ENCODE results near the gene SH3D19.
"Not testable (repeated sequence)": the region's sequence is repeated elsewhere in the genome, so short reads cannot be mapped to it uniquely, and the experiment has no call there.

The SH3D19 gene

GRCh38 chr4:151246742-151247141 is 78.7 kb downstream of the SH3D19 start:
- Mint-ChIP-seq H3K27ac (no peak overlapping the region), H3K4me3 (no peak overlapping the region), H3K27me3 (ENCODE audit: low read depth) (peaks cover 2% of the 10 kb centered on the region), H3K9me3 (no peaks in the 10 kb centered on the region), H3K4me1 (ENCODE audit: low read depth) (no peaks in the 10 kb centered on the region), H3K36me3 (ENCODE audit: low read depth) (no peaks in the 10 kb centered on the region)
- no peak for DNase-seq (ENCODE audit: low spot score)

GRCh38 chr4:151242305-151242704 is 83.1 kb downstream of the SH3D19 start:
- H3K9me3 Mint-ChIP-seq = no peaks in the 10 kb centered on the region
- no peak for DNase-seq (ENCODE audit: low spot score)
- H3K4me1 Mint-ChIP-seq (ENCODE audit: low read depth) = no peaks in the 10 kb centered on the region
- H3K27ac Mint-ChIP-seq = no peak overlapping the region
- H3K27me3 Mint-ChIP-seq (ENCODE audit: low read depth) = no peaks in the 10 kb centered on the region
- no peaks in the 10 kb centered on the region for H3K36me3 Mint-ChIP-seq (ENCODE audit: low read depth)
- H3K4me3 Mint-ChIP-seq = no peak overlapping the region

DNA sequence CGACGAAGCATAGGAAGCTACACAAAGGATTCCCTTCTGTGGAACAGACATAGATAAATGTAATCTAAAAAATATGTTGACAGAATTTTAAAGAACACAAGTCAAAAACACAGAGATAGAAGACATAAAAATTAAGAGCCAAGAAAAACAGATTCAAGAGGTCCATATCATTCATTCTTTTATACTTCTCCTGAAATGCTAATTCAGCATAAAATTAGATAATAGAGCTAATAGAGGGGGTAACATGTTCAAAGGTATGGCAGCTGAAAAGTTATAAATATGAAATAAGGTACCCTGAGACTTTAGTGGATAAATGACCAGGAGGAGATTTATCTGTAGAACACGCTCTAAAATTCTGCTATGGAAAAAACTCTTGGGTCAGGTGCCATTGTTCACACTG is 85.8 kb downstream of the SH3D19 start:
- Mint-ChIP-seq H3K27me3 (ENCODE audit: low read depth) (no peaks in the 10 kb centered on the region), H3K27ac (no peak overlapping the region), H3K4me1 (ENCODE audit: low read depth) (no peaks in the 10 kb centered on the region), H3K36me3 (ENCODE audit: low read depth) (no peaks in the 10 kb centered on the region), H3K9me3 (no peaks in the 10 kb centered on the region), H3K4me3 (no peak overlapping the region)
- no peak for DNase-seq (ENCODE audit: low spot score)

DNA sequence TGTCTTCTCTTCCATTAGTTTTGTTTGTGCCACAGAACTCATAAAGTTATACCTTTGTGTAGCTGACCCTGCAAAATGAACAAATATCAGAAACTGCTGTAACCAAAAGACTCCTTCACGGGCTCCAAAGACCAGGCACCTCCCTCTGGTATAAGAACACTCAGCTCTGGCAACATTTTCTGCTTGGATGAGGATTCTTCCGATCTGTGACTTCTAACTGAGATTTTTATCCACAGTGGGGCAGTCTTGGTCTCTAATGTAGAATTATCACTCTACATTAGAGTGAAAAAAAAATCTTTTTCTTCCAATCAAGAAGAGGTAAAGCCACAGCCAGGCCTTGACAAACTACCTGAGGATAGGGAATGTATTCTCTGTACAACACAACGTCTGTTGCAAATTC is 86.9 kb downstream of the SH3D19 start:
- DNase-seq (ENCODE audit: low spot score) = no peak
- Mint-ChIP-seq H3K27me3 (ENCODE audit: low read depth) (no peaks in the 10 kb centered on the region), H3K4me3 (no peak overlapping the region), H3K36me3 (ENCODE audit: low read depth) (no peaks in the 10 kb centered on the region), H3K9me3 (no peaks in the 10 kb centered on the region), H3K27ac (no peak overlapping the region), H3K4me1 (ENCODE audit: low read depth) (no peaks in the 10 kb centered on the region)

- no peaks in the 10 kb centered on the region for H3K4me1 Mint-ChIP-seq (ENCODE audit: low read depth)
- H3K27ac Mint-ChIP-seq = no peak overlapping the region
- no peak overlapping the region for H3K4me3 Mint-ChIP-seq
- no peak for DNase-seq (ENCODE audit: low spot score)
- H3K27me3 Mint-ChIP-seq (ENCODE audit: low read depth) = no peaks in the 10 kb centered on the region
- H3K36me3 Mint-ChIP-seq (ENCODE audit: low read depth) = no peaks in the 10 kb centered on the region
- no peaks in the 10 kb centered on the region for H3K9me3 Mint-ChIP-seq
Measured at GRCh38 chr4:151236036-151236435, 89.4 kb downstream of the SH3D19 start.

DNA sequence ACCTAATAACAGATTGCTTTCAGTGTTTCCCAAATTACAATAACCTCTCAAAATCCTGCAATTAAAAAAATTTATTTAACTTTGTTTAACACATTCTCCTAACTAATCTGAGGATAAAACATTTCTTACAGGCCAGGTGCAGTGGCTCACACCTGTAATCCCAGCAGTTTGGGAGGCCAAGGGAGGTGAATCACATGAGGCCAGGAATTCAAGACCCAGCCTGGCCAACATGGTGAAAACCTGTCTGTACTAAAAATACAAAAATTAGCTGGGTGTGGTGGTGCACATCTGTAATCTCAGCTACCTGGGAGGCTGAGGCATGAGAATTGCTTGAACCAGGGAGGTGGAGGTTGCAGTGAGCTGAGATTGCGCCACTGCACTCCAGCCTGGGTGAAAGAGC is 90.0 kb downstream of the SH3D19 start:
- DNase-seq (ENCODE audit: low spot score); H3K27ac Mint-ChIP-seq; H3K4me1 Mint-ChIP-seq (ENCODE audit: low read depth); H3K9me3 Mint-ChIP-seq; H3K4me3 Mint-ChIP-seq; H3K36me3 Mint-ChIP-seq (ENCODE audit: low read depth); H3K27me3 Mint-ChIP-seq (ENCODE audit: low read depth): not testable (repeated sequence)

GRCh38 chr4:151233600-151233999 is 91.8 kb downstream of the SH3D19 start:
- Mint-ChIP-seq H3K4me1 (ENCODE audit: low read depth) (no peaks in the 10 kb centered on the region), H3K27me3 (ENCODE audit: low read depth) (no peaks in the 10 kb centered on the region), H3K9me3 (no peaks in the 10 kb centered on the region), H3K36me3 (ENCODE audit: low read depth) (no peaks in the 10 kb centered on the region), H3K27ac (no peak overlapping the region), H3K4me3 (no peak overlapping the region)
- no peak for DNase-seq (ENCODE audit: low spot score)

GRCh38 chr4:151231915-151232595 is 93.3 kb downstream of the SH3D19 start:
- Mint-ChIP-seq H3K36me3 (ENCODE audit: low read depth) (no peaks in the 10 kb centered on the region), H3K27me3 (ENCODE audit: low read depth) (no peaks in the 10 kb centered on the region), H3K4me3 (no peak overlapping the region), H3K27ac (no peak overlapping the region), H3K4me1 (ENCODE audit: low read depth) (no peaks in the 10 kb centered on the region), H3K9me3 (no peaks in the 10 kb centered on the region)
- DNase-seq (ENCODE audit: low spot score) = no peak

GRCh38 chr4:151228189-151229119 is 97.0 kb downstream of the SH3D19 start:
- Mint-ChIP-seq H3K4me1 (ENCODE audit: low read depth) (no peaks in the 10 kb centered on the region), H3K4me3 (no peak overlapping the region), H3K9me3 (no peaks in the 10 kb centered on the region), H3K27ac (no peak overlapping the region), H3K36me3 (ENCODE audit: low read depth) (no peaks in the 10 kb centered on the region), H3K27me3 (ENCODE audit: low read depth) (peaks cover 10% of the 10 kb centered on the region)
- no peak for DNase-seq (ENCODE audit: low spot score)

GRCh38 chr4:151227731-151228130 is 97.7 kb downstream of the SH3D19 start:
- Mint-ChIP-seq H3K9me3 (no peaks in the 10 kb centered on the region), H3K27ac (no peak overlapping the region), H3K4me1 (ENCODE audit: low read depth) (no peaks in the 10 kb centered on the region), H3K4me3 (no peak overlapping the region), H3K27me3 (ENCODE audit: low read depth) (peaks cover 10% of the 10 kb centered on the region), H3K36me3 (ENCODE audit: low read depth) (no peaks in the 10 kb centered on the region)
- no peak for DNase-seq (ENCODE audit: low spot score)

- Mint-ChIP-seq H3K27me3 (ENCODE audit: low read depth) (peaks cover 10% of the 10 kb centered on the region), H3K4me1 (ENCODE audit: low read depth) (no peaks in the 10 kb centered on the region)
Measured at GRCh38 chr4:151227172-151227571, 98.2 kb downstream of the SH3D19 start.

DNA sequence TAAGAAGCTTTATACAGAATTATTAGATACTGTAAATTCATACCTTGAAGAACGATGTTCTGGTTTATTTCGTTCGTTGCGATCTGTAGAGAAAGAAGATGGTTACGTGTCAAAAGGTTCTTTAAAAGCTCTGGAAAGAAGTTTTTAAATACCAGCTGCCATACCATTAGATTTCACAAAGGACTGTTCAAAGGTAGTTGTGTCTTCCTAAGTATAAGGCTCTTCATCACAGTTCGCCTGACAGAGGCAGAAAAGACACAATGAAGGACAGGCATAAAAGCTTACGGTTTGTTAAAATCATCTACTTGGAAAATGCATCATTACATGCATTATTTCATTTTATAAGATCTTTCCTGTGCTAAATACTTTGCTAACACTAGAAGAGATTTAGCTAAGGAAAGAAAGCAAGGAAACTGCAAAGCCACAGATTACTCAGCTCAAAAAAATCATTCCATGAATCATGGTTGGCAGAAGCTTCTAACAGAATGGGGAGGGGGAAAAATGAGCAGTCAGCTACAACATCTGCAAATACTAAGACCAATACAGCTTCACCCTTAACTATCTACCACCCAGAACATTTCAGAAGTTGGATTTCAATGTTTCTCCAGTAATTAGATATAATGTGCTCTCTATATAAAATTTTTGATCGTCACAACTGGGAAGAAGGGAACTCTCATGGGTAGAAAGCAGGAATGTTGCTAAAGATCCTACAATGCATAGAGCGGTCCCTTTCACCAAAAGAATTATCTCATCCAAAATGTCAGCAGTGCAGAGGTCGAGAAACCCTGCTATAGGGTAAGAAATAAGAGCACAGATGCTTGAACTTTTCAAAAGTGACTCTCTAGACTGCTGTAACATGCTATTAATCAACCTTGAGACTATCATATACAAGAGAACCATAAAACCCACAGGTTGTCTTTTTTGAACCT is 99.1 kb downstream of the SH3D19 start:
- no peaks in the 10 kb centered on the region for H3K36me3 Mint-ChIP-seq (ENCODE audit: low read depth)
- DNase-seq (ENCODE audit: low spot score) = no peak
- H3K27ac Mint-ChIP-seq = no peak overlapping the region
- no peak overlapping the region for H3K4me3 Mint-ChIP-seq
- H3K4me1 Mint-ChIP-seq (ENCODE audit: low read depth) = no peaks in the 10 kb centered on the region
- peaks cover 10% of the 10 kb centered on the region for H3K27me3 Mint-ChIP-seq (ENCODE audit: low read depth)
- no peaks in the 10 kb centered on the region for H3K9me3 Mint-ChIP-seq

More at GRCh38 chr4:151227172-151227571, 98.2 kb downstream of the SH3D19 start:
- Mint-ChIP-seq H3K4me3 (no peak overlapping the region), H3K9me3 (no peaks in the 10 kb centered on the region), H3K36me3 (ENCODE audit: low read depth) (no peaks in the 10 kb centered on the region), H3K27ac (no peak overlapping the region)
- DNase-seq (ENCODE audit: low spot score) = no peak

DNA sequence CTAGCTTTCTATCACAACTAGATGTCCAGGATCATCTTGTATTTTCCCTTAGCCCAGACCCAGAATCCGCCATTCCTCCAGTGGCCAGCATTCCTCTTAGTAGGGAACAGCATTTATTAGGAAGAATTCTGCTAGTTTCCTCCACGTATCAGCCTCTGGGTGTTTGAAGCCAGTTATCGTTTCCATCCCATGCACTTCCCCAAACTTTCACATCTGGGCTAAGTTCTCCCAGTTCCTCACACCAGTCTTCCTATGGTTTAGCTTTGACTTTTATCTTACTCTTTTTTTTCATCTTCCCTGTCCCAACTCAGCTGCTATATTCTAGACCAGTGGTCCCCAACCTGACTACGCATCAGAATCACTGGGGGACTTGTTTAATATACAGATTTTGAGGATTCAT is 101.9 kb downstream of the SH3D19 start:
- no peaks in the 10 kb centered on the region for H3K9me3 Mint-ChIP-seq
- H3K36me3 Mint-ChIP-seq (ENCODE audit: low read depth) = no peaks in the 10 kb centered on the region
- no peak overlapping the region for H3K27ac Mint-ChIP-seq
- no peak overlapping the region for H3K4me3 Mint-ChIP-seq
- no peak for DNase-seq (ENCODE audit: low spot score)
- peaks cover 30% of the 10 kb centered on the region for H3K27me3 Mint-ChIP-seq (ENCODE audit: low read depth)
- H3K4me1 Mint-ChIP-seq (ENCODE audit: low read depth) = no peaks in the 10 kb centered on the region

DNA sequence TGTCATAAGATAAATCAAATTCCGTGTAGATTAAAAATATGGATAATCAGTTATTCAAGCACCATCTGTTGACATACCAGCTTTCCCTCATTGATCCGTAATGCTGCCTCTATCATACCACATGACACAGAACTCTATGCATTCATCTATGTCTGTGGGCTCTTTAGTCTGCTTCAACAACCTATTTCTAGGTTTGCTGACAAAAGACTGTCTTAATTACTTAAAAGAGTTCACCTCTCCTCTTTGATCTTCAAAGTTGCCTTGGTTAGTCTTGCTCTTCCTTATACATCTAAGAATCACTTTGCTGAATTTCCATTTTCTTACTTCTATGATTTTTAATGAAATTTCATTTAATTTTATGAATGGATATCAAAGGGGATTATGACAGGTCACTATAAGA is 105.5 kb downstream of the SH3D19 start:
- DNase-seq (ENCODE audit: low spot score) = no peak
- Mint-ChIP-seq H3K27me3 (ENCODE audit: low read depth) (peaks cover 23% of the 10 kb centered on the region), H3K27ac (no peak overlapping the region), H3K4me3 (no peak overlapping the region), H3K4me1 (ENCODE audit: low read depth) (no peaks in the 10 kb centered on the region), H3K36me3 (ENCODE audit: low read depth) (no peaks in the 10 kb centered on the region), H3K9me3 (no peaks in the 10 kb centered on the region)

Measured in T-helper 2 cell treated with Interferon-gamma antibody and Interleukin-4, amounts not matched to agents 5 μg/mL and 100 μg/mL, for 36 hours (primary cell).